BLaER1 (cell line): Measurements from ENCODE around the gene ZIC2.
"Not testable (repeated sequence)": the region's sequence is repeated elsewhere in the genome, so short reads cannot be mapped to it uniquely, and the experiment has no call there.

Experiments
- H3K27ac ChIP-seq: shearing (Covaris generic); formaldehyde crosslinking; 2 replicates; pipeline ENCODE4 v1.8.1; 2022
- H3K27me3 ChIP-seq: shearing (Covaris generic); formaldehyde crosslinking; 2 replicates; pipeline ENCODE4 v1.8.1; 2022
- H3K36me3 ChIP-seq: shearing (Covaris generic); formaldehyde crosslinking; 2 replicates; pipeline ENCODE4 v1.8.1; 2022
- H3K4me1 ChIP-seq: shearing (Covaris generic); formaldehyde crosslinking; 2 replicates; pipeline ENCODE4 v1.8.1; 2022
- H3K4me2 ChIP-seq: shearing (Covaris generic); formaldehyde crosslinking; 2 replicates; pipeline ENCODE4 v1.8.1; 2022
- H3K4me3 ChIP-seq: shearing (Covaris generic); formaldehyde crosslinking; 2 replicates; pipeline ENCODE4 v1.8.1; 2022
- H3K9ac ChIP-seq: shearing (Covaris generic); formaldehyde crosslinking; 2 replicates; pipeline ENCODE4 v1.8.1; 2022
- H3K9me3 ChIP-seq: shearing (Covaris generic); formaldehyde crosslinking; 2 replicates; pipeline ENCODE4 v1.8.1; 2022
- H4K20me1 ChIP-seq: shearing (Covaris generic); formaldehyde crosslinking; 2 replicates; pipeline ENCODE4 v1.8.1; 2022
- Cebpa-rat ChIP-seq: shearing (Covaris generic); IDR thresholded peaks from 2 replicates; pipeline ENCODE4 v1.8.1; 2022

The ZIC2 gene

DNA sequence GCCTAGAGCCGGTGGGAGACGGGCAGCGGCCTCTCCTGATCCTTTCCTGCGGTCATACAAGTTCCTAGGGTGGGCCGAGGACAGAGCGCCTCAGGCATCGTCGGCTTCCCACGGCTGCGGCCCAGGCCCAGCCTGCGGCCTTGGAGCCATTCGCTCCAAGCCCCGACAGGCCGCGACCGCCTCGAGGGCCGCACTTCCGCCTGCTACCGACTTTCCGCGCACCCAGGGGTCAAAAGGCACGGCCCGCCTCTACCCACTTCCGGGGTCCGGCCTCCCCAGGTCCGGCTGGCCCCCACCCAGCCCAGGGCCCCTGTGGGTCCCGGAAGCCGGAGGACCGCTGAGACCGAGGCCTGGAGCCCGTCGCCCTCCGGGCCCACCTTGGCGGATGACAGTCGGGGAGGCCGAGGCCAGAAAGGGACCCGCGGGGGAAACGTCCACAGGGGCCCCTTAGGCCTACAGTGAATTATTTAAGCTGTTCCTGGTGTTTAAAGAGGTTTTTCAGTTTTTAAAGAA, 16.2 kb downstream of the ZIC2 start:
- Histone ChIP-seq H3K4me3 (no peak overlapping the region), H3K9me3 (peaks cover 5% of the 10 kb centered on the region; the same call in 1 of the 2 replicates), H3K4me2 (no peak overlapping the region), H3K36me3 (no peaks in the 10 kb centered on the region), H3K27me3 (peaks cover 60% of the 10 kb centered on the region), H3K4me1 (no peaks in the 10 kb centered on the region), H3K27ac (no peak overlapping the region), H4K20me1 (peaks cover 47% of the 10 kb centered on the region), H3K9ac (no peak overlapping the region)
- TF ChIP-seq Cebpa-rat, result no peak

DNA sequence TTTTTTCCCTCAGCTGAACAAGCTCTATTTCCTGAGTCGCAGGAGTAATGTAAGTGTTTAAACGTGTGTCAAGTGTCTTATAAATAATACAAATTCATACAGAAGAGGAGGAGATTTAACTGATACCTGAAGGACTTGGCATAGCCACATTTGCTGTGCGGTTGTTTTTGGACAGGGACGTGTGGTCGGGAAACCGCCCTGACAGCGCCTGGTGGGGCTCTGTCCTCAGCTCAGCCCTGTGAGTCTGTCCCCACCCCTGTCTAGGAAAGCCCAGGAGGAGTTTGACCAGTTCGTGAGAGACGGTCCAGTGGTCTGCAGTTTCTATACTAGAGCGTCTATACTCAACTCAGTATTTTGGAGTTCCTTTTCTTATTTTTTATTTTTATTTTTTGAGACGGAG, 16.7 kb downstream of the ZIC2 start:
- H3K36me3 ChIP-seq, result no peaks in the 10 kb centered on the region
- H3K9ac ChIP-seq, result no peak overlapping the region

DNA sequence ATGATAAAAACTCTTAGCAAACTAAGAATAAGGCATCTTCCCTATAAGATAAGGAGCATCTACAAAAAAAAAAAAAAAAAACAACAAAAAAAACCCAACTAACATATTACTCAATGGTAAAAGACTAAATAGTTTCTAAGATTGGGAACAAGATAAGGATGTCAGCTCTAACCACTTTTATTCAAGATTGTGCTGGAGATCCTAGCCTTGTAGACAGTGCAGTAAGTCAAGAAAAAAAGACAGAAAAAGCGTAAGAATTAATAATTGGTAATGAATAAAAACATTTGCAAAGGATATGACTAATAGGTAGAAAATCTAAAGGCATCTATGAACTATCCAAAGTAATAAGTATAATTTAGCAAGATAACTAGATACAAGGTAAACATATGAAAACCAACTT, 33.0 kb downstream of the ZIC2 start:
- Histone ChIP-seq H3K4me3 (no peak overlapping the region), H3K9me3 (no peaks in the 10 kb centered on the region), H3K36me3 (no peaks in the 10 kb centered on the region), H4K20me1 (no peaks in the 10 kb centered on the region), H3K27me3 (no peaks in the 10 kb centered on the region), H3K27ac (no peak overlapping the region), H3K9ac (no peak overlapping the region), H3K4me1 (no peaks in the 10 kb centered on the region), H3K4me2 (no peak overlapping the region)
- TF ChIP-seq Cebpa-rat, result no peak

More for the DNA sequence above, 16.7 kb downstream of the ZIC2 start:
- H3K4me2 ChIP-seq, result no peak overlapping the region
- no peak overlapping the region for H3K4me3 ChIP-seq
- peaks cover 42% of the 10 kb centered on the region for H4K20me1 ChIP-seq
- peaks cover 5% of the 10 kb centered on the region; the same call in 1 of the 2 replicates for H3K9me3 ChIP-seq
- TF ChIP-seq Cebpa-rat, result no peak
- peaks cover 55% of the 10 kb centered on the region for H3K27me3 ChIP-seq
- H3K27ac ChIP-seq, result no peak overlapping the region
- H3K4me1 ChIP-seq, result no peaks in the 10 kb centered on the region

DNA sequence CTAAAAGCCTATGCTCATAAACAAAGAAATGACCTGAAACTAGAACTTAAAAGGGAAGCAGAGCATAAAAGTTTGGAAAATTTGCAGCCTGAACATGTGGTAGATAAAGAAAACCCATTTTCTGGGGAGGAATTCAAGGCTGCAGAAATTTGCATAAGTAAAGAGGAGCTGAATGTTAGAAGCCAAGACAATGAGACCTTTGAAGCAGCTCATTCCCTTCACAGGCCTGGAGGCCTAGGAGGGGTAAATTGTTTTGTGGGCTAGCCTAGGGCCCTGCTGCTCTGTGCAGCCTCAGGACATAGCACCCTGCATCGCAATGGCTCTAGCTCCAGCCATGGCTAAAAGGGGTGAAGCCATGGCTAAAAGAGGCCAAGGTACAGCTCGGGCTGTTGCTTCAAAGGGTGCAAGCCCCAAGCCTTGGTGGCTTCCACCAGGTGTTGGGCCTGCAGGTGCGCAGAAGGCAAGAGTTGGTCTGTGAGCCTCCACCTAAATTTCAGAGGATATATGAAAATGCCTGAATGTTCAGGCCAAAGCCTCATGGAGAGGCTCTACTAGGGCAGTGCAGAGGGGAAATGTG, 38.3 kb downstream of the ZIC2 start:
- H3K9ac ChIP-seq, result no peak overlapping the region
- no peak for TF ChIP-seq Cebpa-rat
- H4K20me1 ChIP-seq, result no peaks in the 10 kb centered on the region
- H3K27me3 ChIP-seq, result no peaks in the 10 kb centered on the region
- no peaks in the 10 kb centered on the region for H3K4me1 ChIP-seq
- no peaks in the 10 kb centered on the region for H3K36me3 ChIP-seq
- no peak overlapping the region for H3K27ac ChIP-seq
- H3K4me3 ChIP-seq, result no peak overlapping the region
- no peak overlapping the region for H3K4me2 ChIP-seq
- no peaks in the 10 kb centered on the region for H3K9me3 ChIP-seq

DNA sequence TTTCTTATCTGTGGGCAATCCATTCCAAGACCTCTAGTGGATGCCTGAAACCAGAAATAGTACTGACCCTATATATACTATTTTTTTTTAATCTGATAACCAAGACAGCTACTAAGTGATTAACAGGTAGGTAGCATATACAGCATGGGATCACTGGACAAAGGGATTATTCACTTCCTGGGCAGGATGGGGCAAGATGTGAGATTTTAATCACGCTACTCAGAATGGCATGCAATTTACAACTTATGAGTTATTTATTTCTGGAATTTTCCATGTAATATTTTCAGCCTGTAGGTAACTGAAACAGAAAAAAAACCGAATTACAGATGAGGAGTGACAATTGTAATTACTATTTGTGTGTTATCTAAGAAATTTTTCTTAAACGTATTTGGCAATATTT, 41.2 kb downstream of the ZIC2 start:
- H3K9ac ChIP-seq, result no peak overlapping the region

DNA sequence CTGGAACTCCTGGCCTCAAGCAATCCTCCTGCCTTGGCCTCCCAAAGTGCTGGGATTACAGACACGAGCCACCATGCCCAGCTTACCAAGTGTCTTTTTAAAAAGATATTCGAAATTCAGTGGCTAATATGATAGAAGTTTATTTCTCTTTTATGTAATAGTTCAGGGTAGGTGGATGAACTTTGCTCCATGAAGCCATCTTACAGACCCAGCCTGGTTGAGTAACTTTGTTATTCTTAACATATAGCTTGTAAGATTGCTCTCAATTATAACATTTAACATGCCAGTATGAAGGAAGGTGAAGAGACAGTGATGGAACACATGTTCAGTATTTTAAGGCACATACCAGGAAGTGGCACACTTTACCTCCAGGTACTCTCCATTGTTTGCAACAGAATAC, 42.4 kb downstream of the ZIC2 start:
- Histone ChIP-seq H3K4me3 (no peak overlapping the region), H3K9ac (no peak overlapping the region), H3K4me2 (no peak overlapping the region), H3K4me1 (no peaks in the 10 kb centered on the region), H3K36me3 (no peaks in the 10 kb centered on the region), H3K27me3 (no peaks in the 10 kb centered on the region), H4K20me1 (no peaks in the 10 kb centered on the region), H3K27ac (no peak overlapping the region), H3K9me3 (no peaks in the 10 kb centered on the region)
- TF ChIP-seq Cebpa-rat, result no peak

More for the DNA sequence above, 41.2 kb downstream of the ZIC2 start:
- no peaks in the 10 kb centered on the region for H4K20me1 ChIP-seq
- no peaks in the 10 kb centered on the region for H3K27me3 ChIP-seq
- H3K4me1 ChIP-seq, result no peaks in the 10 kb centered on the region
- no peak overlapping the region for H3K4me2 ChIP-seq
- no peaks in the 10 kb centered on the region for H3K9me3 ChIP-seq
- no peaks in the 10 kb centered on the region for H3K36me3 ChIP-seq
- no peak overlapping the region for H3K27ac ChIP-seq
- TF ChIP-seq Cebpa-rat, result no peak
- no peak overlapping the region for H3K4me3 ChIP-seq

DNA sequence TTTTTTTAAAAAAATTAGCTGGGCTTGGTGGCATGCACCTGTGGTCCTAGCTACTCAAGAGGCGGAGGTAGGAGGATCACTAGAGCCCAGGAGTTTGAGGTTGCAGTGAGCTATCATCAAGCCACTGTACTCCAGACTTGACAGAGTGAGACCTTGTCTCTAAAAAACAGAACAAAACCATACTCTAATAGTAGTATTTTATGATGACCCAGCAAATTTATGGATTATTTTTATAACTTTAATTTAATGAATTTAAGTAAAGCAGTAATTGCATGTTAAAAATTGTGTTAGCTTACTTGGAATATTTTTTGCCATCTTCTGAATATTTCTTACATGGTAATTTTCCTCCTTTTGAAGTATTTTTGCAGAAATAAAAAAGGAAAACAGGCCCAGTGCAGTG, 48.3 kb downstream of the ZIC2 start:
- no peak overlapping the region for H3K4me3 ChIP-seq
- no peaks in the 10 kb centered on the region for H4K20me1 ChIP-seq
- no peak for TF ChIP-seq Cebpa-rat
- H3K36me3 ChIP-seq, result no peaks in the 10 kb centered on the region
- no peaks in the 10 kb centered on the region for H3K4me1 ChIP-seq
- H3K9me3 ChIP-seq, result no peaks in the 10 kb centered on the region
- no peak overlapping the region for H3K27ac ChIP-seq
- no peak overlapping the region for H3K9ac ChIP-seq
- no peak overlapping the region for H3K4me2 ChIP-seq
- no peaks in the 10 kb centered on the region for H3K27me3 ChIP-seq

DNA sequence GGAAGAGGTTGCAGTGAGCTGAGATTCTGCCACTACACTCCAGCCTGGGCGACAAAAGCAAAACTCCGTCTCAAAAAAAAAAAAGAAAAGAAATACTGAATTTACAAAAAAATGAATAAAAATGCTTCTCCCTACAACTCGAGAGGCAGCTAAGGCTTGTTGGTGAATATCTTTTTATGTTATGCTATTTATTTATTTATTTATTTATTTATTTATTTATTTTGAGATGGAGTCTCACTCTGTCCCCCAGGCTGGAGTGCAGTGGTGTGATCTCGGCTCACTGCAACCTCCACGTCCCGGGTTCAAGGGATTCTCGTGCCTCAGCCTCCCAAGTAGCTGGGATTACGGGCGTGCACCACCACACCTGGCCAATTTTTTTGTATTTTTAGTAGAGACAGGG, 51.1 kb downstream of the ZIC2 start:
- H3K9me3 ChIP-seq, H3K4me2 ChIP-seq, H3K4me1 ChIP-seq, H3K36me3 ChIP-seq, H3K4me3 ChIP-seq, H3K27me3 ChIP-seq, H4K20me1 ChIP-seq, H3K9ac ChIP-seq, H3K27ac ChIP-seq: not testable (repeated sequence)

DNA sequence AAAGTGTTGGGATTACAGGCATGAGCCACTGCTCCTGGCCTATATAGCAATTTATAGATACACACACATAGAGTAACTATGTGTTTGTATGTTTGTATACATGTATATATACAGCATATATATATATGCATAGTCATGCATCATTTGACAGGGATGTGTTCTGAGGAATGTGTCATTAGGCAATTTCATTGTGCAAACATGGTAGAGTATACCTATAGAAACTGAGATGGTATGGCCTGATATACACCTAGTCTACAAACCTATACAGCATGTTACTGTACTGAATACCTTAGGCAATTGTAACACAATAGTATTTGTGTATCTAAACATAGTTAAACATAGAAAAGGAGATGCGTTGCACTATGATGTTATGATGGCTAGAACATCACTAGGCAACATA, 54.4 kb downstream of the ZIC2 start:
- no peak for TF ChIP-seq Cebpa-rat
- Histone ChIP-seq H3K9me3 (no peaks in the 10 kb centered on the region), H4K20me1 (no peaks in the 10 kb centered on the region), H3K4me3 (no peak overlapping the region), H3K4me1 (no peaks in the 10 kb centered on the region), H3K36me3 (no peaks in the 10 kb centered on the region), H3K9ac (no peak overlapping the region), H3K27ac (no peak overlapping the region), H3K4me2 (no peak overlapping the region), H3K27me3 (no peaks in the 10 kb centered on the region)
